HG02840 (cell line): ENCODE data around the gene NCAPG.

Experiments
- ATAC-seq: cut with Tn5 transposase; IDR thresholded peaks from one replicate; pipeline ENCODE4 v1.9.1; 2021; ENCODE audit warnings: mild to moderate bottlenecking, moderate library complexity, moderate number of reproducible peaks; ENCODE audit not compliant: unreplicated experiment, low FRiP score

Gene NCAPG

DNA sequence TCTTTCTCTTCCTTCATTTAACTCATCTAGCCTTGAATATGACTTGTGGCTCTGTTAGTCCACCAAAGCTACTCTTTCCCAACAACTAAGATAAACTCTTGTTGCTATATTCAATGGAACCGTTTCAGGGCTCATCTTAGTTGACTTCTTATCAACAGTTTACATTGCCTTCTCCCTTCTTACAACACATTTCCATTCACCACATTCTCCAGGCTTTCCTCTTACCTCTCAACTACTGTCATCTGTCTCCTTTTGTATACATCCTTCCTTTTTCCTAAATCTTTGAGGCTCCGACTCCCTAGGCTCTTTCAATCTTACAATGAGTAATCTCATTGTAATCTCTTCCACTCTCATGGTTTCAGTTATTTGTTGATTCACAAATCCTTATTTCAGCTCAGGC lies 58.5 kb downstream of the NCAPG start:
- no peak for ATAC-seq

DNA sequence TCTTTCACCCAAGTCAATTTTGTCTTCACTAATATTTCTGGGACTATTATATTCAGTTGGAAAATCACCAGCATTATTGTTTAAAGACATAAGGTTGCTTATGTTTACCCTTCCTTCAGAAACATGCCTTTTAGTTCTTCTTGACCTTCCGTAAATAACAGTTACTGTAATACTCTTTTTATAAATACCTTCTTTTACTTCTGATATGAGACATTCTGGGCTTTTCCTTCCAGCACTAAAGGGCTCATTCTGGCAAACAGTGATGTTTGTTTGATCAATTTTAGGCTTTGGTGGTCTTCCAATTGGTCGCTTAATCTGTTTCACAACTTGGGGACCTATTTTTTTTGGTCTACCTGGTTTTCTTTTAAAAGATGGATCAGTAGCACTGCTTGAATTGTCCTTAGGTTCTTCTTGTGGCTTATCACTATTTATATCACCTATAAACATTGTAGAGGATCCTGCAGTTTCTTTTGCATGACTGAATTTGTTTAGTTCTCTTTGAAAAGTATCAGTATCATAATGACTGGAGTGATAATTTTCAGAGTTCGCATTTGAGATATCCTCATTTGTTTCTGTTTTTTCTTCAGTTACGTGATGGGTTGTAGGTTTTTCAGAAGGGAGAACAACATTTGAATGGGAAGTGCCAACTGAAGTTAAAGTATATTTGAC lies 64.8 kb downstream of the NCAPG start:
- ATAC-seq: peak; percentile 95

DNA sequence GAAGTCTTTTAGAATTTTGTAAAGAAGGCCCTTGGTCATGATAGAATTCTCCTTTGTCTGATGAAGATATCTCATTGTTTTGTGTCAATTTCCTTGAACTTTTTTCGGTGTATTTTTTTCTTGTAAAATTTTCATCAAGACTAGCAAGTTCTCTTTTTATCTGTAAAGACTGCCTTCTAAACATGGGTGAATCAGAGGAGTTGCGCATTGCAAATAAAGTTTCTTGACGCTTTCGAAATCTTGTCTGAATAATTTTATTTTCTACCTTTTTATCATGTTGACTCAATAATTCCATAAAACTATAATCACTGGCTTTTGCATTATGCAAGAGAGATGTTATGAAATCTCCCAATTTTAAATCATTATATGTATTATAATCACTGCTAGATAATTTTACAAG lies 66.2 kb downstream of the NCAPG start:
- no peak for ATAC-seq

GRCh38 chr4:17877661-17878060 lies 66.9 kb downstream of the NCAPG start:
- no peak for ATAC-seq

DNA sequence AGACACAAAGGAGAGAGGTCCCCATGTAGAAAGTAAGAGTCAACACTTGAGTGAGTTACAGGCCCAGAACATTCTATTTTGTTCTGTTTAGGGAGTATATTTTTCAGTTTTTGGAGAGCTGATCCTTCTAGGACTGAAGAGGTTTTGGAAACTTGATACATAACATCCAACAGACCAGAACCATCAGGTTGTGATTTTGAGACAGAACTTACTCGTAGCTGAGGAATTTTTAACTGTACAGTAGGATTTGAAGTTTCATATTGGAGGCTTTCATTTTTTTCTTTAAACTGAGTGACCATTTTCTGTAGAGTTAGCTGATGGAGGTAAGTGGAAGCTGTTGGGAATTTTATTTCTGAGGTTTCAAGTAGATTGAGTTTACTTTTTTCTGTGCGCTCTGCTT lies 73.3 kb downstream of the NCAPG start:
- no peak for ATAC-seq

DNA sequence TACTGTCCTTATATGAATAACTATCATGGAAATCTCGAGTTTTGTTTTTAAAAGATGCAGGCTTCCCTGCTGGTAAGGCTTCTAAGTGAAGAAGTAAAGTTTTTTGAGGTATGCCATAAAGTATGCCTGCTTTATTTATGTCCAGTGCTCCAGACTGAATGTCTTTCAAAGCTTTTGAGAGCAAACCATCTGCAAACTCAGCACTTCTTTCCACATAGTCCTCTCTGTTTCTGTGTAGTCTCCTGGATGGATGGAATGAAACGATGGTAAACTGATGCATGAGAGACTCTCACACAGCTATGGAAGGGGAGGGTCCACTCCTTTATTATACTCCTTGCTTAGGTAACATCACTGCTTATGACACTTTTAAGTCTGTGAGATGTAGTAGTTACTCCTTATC lies 73.7 kb downstream of the NCAPG start:
- ATAC-seq: no peak

- no peak for ATAC-seq
Measured at GRCh38 chr4:17889692-17890091, 78.9 kb downstream of the NCAPG start.

DNA sequence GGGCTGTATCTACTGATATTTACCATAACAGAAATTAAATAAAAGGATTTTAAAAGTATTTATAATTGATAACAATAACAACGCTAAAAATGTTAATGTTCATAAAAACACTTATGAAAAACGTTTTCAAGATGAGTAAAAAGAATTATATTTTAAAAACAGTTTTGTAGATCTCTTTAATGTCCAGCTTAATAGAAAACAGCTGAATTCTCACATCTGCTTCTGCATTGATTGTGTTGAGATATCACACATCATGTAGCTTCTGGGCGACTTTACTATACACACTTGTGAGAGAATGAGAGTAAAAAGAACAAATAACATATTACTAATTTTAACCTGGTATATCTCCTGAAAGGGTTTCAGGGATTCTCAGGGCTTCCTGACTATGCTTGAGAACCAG lies 83.6 kb downstream of the NCAPG start:
- ATAC-seq: no peak
